HG02938 (cell line): Measurements from ENCODE around the gene PACS1.

Experiments
- ATAC-seq: cut with Tn5 transposase; IDR thresholded peaks from one replicate; pipeline ENCODE4 v1.9.1; 2021; ENCODE audit warnings: mild to moderate bottlenecking, moderate library complexity; ENCODE audit not compliant: unreplicated experiment

Gene PACS1

DNA sequence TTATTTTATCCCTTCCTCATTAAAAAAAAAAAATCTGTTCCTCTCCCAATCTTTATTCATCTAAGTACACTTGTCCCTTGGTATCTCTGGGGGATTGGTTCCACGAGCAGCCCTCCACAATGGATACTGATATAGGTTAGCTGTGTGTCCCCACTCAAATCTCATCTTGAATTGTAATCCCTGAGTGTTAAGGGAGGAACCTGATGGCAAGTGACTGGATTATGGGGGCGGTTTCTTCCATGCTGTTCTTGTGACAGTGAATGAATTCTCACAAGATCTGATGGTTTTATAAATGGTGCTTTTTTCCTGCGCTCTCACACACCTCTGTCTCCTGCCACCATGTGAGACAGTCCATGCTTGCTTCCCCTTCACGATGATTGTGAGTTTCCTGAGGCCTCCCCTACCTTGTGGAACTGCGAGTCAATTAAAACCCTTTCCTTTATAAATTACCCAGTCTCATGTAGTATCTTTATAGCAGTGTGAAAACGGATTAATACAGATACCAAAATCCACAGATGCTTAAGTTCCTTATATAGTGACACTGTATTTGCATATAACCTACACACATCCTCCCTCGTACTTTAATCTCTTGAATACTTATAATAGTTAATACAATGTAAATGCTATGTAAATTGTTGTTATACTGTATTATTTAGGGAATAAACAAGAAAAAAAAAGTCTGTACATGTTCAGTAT is 62.0 kb downstream of the PACS1 start:
- ATAC-seq = no peak

DNA sequence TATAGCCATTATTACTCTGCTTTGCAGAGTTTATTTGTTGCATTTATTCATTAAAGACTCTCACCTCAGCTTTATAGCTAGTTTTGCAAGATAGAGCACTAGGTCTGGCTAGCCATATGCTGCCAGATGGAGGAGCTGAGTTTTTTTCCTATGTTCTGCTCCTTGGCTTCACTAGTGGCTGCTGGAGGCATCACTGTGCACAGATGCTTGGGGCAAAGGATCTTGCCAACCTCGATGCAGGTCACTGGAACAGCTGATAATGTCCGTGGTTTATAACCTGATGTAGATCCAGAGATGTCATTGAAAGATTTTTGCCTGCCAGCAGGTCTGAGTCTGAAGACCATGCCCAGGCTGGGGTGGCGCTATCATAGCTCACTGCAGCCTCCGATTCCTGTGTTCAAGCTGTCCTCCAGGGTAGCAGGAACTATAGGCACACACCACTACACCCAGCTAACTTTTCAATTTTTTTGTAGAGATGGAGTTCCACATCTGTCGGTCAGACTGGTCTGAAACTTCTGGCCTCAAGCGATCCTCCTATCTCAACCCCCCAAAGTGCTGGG is 63.2 kb downstream of the PACS1 start:
- ATAC-seq = no peak

DNA sequence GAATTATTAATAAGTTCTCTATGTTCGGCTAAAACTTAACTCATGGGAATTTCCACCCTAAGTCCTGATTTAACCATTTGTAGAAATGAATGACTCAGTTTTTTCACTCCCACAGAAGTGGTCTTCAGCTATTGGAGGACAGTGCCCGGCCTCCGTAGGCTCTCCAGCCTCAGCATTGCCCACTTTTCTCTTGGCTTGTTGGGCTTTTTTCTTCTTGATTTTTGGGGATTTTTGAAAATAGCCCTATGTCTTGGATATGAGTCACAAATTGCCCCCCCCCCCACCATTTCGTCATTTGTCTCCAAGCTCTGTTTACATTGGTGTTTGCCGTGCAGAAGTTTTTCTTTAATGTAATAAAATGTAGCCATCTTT is 66.7 kb downstream of the PACS1 start:
- ATAC-seq = no peak

DNA sequence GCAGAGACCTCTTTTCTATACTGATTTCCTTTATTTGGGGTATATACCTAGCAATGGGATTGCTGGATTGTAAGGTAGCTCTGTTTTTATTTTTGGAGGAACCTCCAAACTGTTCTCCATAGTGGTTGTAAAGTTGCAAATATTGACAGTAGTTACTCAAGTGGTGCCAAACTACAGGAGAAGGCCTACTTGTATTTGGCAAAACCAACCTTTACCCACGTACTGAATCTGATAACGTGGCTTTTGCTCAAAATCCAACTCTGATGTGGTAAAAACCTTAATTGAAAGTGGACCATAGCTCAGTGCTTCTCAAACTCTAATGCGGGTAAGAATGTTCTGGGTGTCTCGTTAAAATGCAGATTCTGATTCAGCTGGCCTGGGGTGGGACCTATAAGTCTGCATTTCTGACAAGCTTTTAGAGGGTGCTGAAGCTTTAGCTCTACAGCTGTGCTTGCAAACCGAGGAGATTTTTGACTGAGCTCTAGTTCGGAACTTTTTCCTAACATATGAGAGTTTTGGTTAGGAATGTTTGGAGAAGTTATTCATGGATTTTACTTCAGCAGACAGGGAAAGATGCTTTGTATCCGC is 69.8 kb downstream of the PACS1 start:
- ATAC-seq = no peak

DNA sequence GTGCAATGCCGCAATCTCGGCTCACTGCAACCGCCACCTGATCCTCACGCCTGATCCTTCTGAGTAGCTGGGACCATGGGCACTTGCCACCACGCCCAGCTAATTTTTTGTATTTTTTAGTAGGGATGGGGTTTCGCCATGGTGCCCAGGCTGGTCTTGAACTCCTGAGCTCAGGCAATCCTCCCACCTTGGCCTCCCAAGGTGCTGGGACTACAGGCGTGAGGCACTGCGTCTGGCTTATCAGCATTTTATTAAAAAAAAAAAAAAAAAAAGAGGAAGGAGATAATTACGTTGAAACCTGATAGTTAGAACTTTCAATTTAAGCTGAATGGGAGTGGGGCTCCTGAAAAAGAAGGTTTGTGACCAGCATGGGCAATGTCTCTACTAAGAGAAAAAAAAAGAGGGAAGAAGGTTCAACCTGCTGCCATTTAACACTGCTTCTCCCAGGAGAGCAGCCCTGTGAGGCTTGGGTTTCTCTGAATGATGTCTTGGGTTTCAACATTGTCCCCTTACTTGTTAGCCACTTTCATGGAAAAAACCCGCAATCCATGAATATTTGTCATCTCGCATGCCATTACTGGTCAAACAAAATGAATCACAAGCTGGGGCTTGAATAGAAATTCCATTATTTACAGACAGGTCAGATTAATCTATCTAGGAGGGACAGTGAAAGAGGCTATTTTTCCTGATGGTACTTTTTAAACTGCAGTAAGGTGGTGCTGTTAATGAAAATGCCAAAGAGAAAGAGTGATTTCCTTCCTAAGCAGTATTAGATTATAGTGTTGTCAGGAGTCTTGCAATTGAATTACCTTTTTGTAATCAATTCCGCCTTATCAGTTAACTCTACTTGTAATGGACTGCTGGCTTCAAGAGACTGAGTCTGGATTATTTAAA is 72.5 kb downstream of the PACS1 start:
- ATAC-seq = no peak

DNA sequence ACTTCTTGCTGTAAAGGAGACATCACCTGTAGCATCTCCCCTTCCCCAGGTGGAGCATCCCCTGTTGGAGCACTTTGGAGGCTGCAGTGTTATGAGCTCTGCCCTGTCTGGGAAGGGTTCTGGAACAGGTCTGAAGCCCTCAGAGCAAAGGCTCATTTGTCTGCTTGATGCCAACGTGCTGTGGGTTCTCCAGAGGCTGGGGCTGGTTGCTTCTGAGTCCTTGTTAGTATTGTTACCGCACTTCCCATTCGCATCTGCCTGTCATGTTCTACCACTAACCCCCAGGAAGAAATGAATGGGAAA is 73.1 kb downstream of the PACS1 start:
- no peak for ATAC-seq

DNA sequence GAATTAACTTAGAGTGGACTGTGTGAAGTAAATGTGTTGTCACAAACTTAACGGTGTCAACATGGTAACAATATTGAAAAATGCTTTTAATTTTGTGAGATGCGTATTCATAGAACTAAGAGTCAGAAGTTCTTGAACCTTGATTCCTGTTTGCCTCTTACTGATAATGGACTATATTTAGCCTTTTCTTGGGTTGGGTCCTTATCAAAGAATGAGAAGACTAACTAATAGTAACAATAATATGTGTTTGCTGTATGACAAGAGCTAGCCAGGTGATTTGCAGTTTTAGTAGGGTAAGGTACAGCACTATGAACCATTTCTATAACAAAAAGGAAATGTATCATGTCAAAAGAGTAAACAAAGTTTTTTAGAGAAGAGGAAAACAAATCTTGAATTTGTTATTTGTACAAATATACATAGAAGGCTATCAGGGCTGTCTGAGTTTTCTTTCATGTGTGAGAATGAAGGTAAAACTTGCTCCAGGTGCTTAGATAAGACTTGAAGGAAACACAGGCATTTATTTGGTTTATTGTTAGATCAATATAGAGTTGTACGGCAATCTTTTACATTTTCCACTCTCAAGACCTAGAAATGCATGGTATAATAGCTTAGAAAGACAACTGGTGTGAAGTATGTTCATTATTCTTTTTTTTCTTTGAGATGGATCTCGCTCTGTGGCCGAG is 74.1 kb downstream of the PACS1 start:
- ATAC-seq = no peak

DNA sequence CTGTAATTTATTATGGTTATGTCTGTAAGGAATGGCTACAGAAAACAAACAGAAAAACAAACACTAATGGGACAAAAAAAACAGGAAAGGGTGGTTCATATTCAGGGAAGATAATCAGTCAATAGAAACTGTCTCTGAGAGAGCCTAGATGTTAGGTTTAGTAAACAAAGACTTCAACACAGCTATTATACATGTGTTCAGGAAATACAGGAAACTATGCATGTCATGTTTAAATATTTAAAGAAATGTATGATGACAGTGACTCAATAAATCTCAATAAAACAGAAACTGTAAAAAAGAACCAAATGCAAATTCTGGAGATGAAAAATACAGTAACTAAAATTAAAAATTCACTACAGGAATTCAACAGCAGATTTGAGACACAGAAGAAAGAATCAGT is 76.0 kb downstream of the PACS1 start:
- no peak for ATAC-seq

DNA sequence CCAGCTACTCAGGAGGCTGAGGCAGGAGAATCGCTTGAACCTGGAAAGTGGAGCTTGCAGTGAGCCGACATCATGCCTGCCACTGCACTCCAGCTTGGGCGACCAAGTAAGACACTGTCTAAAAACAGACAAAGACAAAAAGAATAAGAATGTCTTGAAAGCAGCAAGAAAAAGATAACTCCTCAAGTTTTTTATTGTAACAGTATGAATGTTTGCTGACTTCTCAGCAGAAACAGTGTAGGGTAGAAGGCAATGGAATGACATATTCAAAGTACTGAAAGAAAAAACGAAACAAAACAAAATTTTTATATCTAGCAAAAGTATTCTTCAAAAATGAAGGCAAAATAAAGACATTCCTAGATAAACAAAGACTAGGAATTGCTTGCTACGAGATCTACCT is 76.9 kb downstream of the PACS1 start:
- no peak for ATAC-seq

DNA sequence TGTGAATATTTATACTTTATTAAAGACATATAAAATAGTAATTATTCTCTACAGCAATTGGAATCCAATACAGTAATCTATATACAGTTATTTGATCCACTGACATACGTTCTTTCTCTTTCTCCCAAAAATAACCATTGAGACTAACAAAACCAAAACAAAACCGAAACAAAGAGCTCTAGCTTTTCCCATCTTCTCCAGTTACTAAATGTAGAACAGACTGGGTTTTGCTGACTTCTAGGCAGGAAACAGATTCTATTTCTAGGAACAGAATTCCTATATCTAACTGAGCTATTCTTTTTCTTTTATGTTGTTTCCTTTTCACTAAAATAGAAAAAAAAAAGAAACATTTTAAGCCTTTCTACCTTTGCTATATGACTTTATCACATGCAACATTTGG is 80.1 kb downstream of the PACS1 start:
- no peak for ATAC-seq

DNA sequence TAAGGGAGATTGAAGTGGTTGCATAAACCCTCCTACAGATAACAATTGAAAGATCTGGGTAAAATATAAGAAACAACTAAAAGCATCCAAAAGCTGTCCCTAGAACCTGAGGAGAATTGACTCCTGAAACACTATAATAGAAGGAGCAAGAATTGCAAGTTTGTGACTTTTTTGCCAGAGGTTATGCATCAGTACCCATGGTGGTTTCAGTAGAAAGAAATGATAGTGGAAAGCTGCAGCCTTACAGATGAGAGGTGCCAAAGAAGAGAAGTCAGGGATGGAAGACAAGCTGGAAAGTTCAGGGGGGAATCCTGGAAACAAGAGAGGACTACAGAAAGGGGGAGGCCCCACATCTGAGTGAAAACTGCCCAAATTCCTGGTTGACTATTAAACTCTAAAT is 80.7 kb downstream of the PACS1 start:
- no peak for ATAC-seq

DNA sequence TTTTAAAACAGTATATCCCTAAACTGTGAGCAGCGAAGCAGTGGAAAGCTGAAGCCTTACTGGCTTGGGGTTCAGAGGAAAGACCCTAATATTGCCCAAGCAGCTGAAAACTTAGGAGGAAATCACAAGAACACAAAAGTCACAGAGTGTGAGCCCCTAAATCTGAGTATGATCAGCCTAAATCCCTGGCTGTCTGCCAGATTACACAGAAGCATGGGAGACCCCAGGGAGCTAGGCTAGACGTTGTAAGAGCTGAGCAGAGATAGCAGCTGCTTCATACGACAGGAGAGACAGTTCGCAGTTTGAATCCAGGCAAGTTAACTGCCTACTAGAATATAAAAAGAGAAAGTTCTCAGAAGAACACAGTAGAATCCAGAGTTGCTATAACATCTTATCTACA is 81.2 kb downstream of the PACS1 start:
- no peak for ATAC-seq

DNA sequence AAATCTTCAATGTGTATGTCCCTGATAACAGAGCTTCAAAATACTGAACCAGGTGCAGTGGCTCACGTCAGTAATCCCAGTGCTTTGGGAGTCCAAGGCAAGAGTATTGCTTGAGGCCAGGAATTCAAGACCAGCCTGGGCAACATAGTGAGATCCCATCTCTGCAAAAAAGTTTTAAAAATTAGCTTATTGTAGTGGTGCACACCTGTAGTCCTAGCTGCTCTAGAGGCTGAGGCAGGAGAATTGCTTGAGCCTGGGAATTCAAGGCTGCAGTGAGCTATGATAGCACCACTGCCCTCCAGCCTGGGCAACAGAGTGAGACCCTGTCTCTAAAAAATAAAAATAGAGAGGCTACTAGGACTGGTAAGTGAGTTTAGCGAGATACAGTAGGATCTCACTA is 84.0 kb downstream of the PACS1 start:
- no peak for ATAC-seq

DNA sequence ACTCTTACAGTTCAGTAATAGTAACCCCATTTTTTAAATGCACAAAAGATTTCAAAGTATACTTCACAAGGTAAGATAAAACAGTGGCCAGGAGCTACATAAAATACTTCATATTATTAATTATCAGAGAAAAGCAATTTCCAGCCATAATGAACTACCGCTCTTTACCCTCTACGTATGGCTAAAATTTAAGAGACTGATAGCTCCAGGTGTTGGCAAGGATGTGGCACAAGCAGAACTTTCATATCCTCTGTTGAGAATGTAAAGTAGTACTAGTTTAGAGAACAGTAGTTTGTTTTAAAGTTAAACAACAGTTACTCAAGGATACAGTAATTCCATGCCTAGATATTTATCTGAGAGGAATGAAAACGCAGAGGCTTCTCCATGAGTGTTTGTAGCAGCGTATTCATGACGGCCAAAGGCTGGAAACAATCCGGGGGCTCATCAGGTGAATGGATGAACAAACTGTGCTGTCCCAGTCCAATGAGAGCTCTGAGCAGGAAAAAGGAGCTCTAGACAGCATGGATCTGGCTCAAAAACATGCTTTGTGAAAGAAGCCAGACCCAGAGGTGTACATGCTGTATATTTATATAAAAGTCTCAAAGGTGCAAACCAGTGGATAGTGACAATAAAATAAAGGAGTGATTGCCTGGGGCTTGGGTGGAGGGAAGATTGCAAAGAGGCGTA is 85.5 kb downstream of the PACS1 start:
- no peak for ATAC-seq

DNA sequence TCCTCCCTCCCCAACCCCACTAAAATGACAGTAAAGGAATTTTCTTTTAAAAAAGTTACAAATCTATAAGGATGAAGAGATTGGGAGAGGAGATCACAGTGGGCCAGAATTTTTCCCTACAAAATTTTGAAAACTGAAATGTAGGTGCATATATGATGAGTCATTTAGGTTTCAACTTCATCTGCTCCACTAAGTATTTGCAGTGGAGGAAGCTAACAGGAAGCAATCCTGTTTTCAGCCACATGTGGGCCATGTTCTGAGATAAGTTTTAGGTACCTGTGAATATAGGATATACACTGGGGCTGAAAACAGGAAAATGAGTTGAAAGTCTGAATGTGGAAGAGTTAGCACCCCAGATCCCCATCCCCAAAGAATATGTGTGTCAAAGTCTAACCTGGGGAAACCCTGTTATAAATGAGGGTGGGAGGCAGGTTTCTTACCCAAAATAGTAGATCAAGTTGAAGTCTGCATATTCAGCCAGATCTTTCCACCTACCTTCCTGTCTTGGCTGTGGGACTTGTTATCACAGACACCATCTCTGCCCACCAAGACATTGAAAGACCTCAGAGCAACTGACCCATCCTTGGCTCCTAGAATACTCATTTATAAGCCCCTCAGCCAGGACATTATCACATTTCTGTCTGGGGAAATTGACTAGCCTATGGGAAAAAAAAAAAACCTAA is 87.3 kb downstream of the PACS1 start:
- no peak for ATAC-seq

DNA sequence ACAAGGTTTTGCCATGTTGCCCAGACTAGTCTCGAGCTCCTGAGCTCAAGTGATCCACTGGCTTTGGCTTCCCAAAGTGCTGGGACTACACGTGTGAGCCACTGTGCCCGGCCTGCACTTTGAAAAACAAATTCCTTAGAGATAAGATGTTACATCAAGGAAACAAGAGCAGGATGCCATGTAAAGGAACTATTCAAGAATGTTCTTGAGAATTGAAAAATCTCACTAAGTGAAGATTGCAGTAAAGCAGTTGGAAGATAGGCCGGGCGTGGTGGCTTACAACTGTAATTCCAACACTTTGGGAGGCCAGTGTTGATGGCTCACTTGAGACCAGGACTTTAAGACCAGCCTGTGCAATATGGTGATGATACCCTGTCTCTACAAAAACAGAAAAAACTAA is 88.1 kb downstream of the PACS1 start:
- no peak for ATAC-seq

DNA sequence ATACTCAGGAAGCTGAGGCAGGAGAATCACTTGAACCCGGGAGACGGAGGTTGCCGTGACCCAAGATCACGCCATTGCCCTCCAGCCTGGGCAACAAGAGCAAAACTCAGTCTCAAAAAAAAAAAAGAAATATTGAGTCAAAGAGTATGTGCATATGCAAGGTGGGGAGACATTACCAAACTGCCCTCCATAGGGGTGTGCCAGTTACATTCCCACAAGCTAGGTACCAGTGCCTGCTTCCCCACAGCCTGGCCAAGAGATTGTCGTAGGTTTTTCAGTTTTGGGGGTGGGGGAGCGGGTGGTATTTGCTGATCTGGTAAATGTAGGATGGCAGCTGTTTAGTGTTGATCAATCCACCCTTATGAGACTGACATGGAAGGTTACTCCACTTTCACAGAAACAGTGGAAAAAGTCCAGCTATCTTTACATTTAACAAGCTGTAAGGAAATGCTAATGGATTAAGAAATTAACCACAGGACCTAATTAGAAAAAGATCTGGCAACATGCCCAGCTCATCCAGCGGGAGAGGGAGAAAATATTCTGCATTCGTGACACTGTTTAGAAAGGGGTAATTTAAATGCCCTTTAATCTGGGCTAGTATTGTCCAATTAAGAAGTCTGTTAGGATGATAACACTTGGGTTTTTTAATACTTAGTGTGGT is 89.4 kb downstream of the PACS1 start:
- no peak for ATAC-seq

DNA sequence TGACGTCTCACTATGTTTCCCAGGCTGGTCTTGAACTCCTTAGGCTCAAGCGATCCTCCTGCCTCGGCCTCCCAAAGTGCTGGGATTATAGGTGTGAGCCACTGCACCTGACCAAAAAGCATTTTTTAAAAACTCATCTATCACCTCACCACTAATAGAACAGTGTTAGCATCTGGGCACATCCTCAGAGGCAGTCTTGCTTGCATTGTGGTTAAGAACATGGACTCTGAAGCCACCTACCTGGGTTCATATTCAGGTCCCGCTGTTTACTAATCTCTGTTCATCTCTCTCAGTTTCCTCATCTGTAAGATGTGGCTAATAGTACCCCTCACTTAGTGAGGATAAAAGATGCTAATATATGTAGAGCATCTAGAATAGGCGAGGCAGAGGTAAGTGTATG is 90.6 kb downstream of the PACS1 start:
- no peak for ATAC-seq

DNA sequence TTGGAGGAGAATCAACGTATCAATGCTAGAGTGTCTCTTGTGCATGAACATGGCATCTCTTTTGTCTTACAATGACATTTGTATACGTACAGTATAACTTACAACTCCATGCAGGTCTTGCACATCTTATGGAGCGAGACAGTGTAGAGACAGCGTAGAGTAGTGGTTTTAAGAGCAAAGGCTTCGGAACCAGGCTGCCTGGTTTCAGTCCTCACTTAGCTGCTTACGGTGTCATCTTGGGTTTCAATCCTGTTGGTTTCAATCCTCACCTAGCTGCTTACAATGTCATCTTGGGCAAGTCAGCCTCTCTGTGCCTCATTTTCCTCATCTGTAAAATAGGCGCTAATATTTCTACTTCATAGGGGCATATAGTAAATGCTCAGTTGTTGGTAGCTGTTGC is 98.2 kb downstream of the PACS1 start:
- no peak for ATAC-seq

DNA sequence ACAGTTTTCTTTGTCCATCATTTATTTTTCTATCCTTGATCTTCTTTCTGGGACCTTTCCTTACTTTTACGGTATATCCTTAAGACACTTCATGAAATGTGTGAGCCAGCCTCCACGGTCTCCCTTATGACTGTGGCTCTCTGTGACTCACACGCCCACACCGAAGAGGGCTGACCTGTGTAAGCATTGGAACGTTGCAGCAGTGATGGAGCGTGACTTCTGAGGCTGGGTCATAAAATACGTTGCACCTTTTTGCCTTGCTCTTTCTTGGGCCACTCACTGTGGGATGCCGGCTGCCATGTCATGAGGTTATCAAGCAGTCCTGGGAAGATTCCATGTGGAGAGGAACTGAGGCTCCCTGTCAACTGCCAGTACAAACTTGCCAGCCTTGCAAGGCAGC is 102.1 kb downstream of the PACS1 start:
- no peak for ATAC-seq
